ENCODE measurements around the gene SHLD1.

SHLD1 gene

GRCh38 chr20:5820738-5821137 is 70.5 kb downstream of the SHLD1 start:
- DNase-seq (ENCODE audit: low spot score) = no peak

- no peak for DNase-seq (ENCODE audit: low spot score)
Observed at GRCh38 chr20:5821627-5822215, 71.5 kb downstream of the SHLD1 start.

- no peak for DNase-seq (ENCODE audit: low spot score)
Observed at GRCh38 chr20:5822569-5822968, 72.4 kb downstream of the SHLD1 start.

DNA sequence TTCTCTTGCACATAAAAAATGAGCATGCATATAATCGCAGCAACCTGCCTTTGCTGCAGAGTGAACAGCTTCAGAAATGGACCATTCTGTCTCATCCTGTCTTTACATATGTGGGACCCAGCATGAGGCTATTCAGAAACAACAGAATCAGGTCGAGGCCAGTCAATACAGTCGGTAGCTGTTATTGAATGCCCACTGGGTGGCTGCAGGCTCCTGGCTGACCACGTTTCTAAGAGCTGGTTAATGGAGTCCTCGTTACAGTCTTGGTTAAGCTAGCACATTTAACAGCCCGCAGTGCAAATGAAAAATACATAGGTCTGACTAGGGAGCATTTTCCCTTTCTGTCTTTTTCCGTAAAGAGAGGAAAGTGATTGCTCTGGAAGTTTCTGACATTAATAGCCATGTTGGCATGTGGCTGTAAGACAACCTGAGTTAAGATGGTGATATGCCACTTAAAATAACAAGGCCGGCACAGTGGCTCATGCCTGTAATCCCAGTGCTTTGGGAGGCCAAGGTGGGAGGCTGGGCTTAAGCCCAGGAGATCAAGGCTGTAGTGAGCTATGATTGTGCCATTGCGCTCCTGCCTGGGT is 75.0 kb downstream of the SHLD1 start:
- DNase-seq (ENCODE audit: low spot score) = no peak

- DNase-seq (ENCODE audit: low spot score) = no peak
Observed at GRCh38 chr20:5827098-5827853, 77.1 kb downstream of the SHLD1 start.

- no peak for DNase-seq (ENCODE audit: low spot score)
Observed at GRCh38 chr20:5827861-5828260, 77.7 kb downstream of the SHLD1 start.

DNA sequence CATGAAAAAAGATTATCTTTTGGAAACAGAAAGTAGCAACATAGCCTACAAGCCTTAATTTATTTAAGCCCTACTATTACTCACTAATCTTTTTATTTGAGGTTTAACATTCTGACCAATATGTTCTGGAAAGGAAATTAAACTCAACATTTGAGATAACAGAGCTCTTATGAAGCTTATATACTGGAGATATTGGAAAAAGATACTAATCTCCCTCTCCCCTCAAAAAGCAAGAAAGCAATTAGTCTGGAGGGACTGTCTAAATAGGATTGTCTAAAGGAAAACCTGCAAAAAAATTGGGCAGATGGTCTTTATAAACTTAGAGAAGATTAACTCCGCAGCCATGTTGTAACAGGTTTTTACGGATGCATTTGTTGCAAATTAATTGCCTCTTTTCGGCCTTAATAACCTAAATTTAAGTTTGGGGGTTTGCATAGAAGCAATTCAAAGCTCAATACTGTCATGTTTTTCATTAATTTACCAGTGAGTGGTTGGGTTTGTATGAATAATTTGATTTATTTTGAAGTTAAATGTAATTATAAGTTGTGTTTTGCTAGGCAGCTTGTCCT is 79.1 kb downstream of the SHLD1 start:
- no peak for DNase-seq (ENCODE audit: low spot score)

DNA sequence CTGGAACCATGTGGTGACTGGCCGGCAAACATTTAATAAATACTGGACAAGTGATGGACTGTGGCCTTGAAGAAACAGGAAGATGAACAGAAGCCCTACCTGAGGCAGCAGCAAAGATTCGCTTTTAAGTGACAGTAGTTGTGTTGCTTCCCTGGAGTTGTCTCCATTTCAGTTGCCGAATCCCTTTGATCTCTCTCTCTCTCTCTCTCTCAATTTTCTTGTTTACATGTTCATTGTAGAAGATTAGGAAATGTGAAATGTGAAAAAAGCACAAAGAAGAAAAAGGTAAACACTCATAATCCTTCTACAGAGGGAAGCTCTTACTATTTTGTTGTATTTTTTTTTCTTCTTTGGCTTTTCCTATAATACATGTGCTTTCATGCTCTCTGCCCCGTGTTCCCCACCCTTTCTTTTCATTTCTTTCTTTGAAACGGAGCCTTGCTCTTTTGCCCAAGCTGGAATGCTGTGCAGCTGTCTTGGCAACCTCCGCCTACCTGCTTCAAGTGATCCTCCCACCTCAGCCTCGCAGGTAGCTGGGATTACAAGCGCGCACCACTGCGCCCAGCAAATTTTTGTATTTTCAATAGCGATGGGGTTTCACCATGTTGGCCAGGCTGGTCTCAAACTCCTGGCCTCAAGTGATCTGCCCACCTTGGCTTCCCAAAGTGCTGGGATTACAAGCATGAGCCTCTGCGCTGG is 81.5 kb downstream of the SHLD1 start:
- no peak for DNase-seq (ENCODE audit: low spot score)

DNA sequence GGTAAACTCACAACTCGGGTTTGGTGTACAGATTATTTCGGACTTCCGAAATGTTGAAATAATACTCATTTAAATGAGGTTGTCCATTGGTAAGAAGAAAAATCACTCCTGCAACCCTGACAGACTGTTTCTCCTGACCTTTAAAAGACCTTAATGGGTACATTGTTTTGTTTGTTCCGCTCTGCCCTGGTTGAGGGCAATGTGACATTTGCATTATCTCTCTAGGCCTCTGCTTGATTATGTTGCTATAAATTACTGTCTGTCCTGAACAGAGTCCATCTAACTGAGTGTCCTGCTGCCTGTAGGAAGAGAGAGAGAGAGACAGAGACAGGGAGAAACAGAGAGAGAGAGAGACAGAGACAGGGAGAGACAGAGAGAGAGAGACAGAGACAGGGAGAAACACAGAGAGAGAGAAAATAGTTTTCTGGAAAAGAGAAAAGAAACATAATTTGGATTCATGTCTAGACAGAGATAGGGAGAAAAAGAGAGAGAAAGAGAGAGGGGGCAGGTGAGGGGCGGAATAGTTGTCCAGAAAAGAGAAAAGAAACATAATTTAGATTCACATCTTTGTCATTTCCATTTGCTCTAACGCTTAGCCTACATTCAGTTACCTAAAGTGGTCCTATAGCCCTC is 83.2 kb downstream of the SHLD1 start:
- no peak for DNase-seq (ENCODE audit: low spot score)

- no peak for DNase-seq (ENCODE audit: low spot score)
Observed at GRCh38 chr20:5834436-5835005, 84.3 kb downstream of the SHLD1 start.

GRCh38 chr20:5835321-5835821 is 85.2 kb downstream of the SHLD1 start:
- DNase-seq (ENCODE audit: low spot score) = peak; percentile 34

GRCh38 chr20:5835871-5836270 is 85.7 kb downstream of the SHLD1 start:
- no peak for DNase-seq (ENCODE audit: low spot score)

- DNase-seq (ENCODE audit: low spot score) = no peak
Observed at GRCh38 chr20:5836569-5836968, 86.4 kb downstream of the SHLD1 start.

DNA sequence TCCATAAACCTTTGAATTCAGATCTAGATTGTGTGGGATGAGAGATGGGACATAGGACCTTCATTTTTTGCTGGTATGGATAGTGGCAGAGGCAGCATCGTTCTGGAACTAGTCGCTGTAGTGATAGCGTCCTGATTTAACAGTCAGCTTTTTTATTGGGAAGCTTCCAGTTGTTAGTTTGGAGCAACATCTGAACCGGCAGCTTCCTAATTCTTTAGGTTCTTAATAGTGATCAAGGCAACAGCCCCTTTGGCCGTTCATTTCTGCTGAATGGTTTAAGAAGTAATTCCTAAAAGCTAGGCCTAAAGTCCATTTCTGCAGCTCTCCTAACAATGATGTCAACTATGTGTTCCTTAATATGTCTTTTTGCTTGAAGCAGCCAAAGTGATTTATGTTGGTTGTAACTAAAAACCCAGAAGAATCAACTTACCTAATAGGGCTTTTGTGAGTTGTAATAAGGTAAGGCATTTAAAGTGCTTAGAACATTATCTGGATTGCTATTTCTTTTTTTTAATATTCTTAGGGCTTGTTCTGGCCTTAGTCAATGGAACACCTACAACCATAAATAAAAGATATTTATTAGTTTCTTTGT is 90.3 kb downstream of the SHLD1 start:
- no peak for DNase-seq (ENCODE audit: low spot score)

DNA sequence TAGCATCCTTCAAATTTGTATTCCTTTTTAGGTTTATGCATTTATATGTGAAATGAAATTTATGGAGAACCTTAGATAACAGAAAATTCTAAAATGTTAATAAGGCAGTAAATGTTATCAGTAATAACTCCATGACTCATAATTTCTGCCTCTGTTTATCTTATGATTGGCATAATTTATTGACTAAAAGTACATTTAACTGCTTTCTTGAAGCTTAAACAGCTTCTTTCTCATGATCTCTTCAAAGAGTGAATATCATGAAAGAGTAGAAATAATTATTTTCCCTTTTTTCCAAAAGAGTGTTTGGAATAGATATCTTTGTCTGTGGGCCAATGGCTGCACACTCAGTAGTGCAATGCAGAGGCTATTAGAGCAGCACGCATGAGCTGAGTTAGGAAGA is 91.3 kb downstream of the SHLD1 start:
- DNase-seq (ENCODE audit: low spot score) = no peak

DNA sequence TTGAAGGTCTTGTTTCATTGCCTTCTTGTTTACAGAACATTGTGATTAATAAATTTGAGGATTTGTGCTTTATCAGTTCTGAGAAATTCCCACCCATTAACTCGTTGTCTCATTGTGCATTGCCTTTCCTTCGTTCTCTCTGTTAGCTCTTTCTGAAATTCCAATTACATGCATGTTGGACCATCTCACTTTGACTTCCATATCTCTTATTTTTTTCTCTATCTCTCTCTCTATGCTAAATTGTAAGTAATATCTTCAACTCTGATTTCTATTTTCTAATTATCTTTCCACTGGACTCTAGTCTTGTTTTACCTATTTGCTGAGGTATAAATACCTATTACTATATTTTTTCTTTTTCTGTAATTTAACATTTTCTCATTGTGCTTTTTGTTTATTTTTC is 92.3 kb downstream of the SHLD1 start:
- DNase-seq (ENCODE audit: low spot score) = no peak

GRCh38 chr20:5843054-5843592 is 92.9 kb downstream of the SHLD1 start:
- DNase-seq (ENCODE audit: low spot score) = no peak

- DNase-seq (ENCODE audit: low spot score) = peak; percentile 61
Observed at GRCh38 chr20:5844063-5844681, 94.0 kb downstream of the SHLD1 start.

- DNase-seq (ENCODE audit: low spot score) = no peak
Observed at GRCh38 chr20:5845681-5846615, 95.7 kb downstream of the SHLD1 start.
